K562 (cell line): ENCODE measurements around the gene SCUBE1. TPM values are rescaled to one million over a fixed set of nuclear protein-coding genes. Genes with fewer than 3 reads are reported as not detected.

Experiments used
- AFF1 ChIP-seq, 2 experiments: fragments of 450-650 bp; IDR thresholded peaks; 2 replicates each; pipeline ENCODE4 v1.6.1; 2018; ENCODE audit warnings: mild to moderate bottlenecking in 2 of 2, low read depth in 1 of 2; ENCODE audit not compliant: partially characterized antibody in 2 of 2
- C11orf30 ChIP-seq: fragments of 450-650 bp; IDR thresholded peaks from 2 replicates; pipeline ENCODE4 v1.6.1; 2016; ENCODE audit warnings: low read depth, mild to moderate bottlenecking
- CTBP1 ChIP-seq: fragments of 450-650 bp; IDR thresholded peaks from 2 replicates; pipeline ENCODE4 v1.6.1; 2016; ENCODE audit warnings: borderline replicate concordance
- DIDO1 ChIP-seq: fragments of 450-650 bp; IDR thresholded peaks from 2 replicates; pipeline ENCODE4 v1.6.1; 2016; ENCODE audit warnings: low read depth, missing biosample characterization, missing genetic modification characterization
- FOS ChIP-seq: IDR thresholded peaks from 3 replicates; pipeline ENCODE4 v1.6.1; 2011; ENCODE audit not compliant: insufficient read length; ENCODE audit errors: extremely low read depth
- JUNB ChIP-seq: fragments of 450-650 bp; formaldehyde crosslinking; conservative IDR thresholded peaks from 2 replicates; pipeline ENCODE4 v1.4.0; 2020; ENCODE audit warnings: mild to moderate bottlenecking
- JUND ChIP-seq, 2 experiments: IDR thresholded peaks; 2 replicates in 1 of 2; 3 replicates in 1 of 2; pipeline ENCODE4 v1.6.1; 2011; ENCODE audit warnings: borderline replicate concordance in 2 of 2, low read depth in 2 of 2, low read length in 2 of 2, improper control_type of control experiment in 1 of 2, missing biosample characterization in 1 of 2, missing genetic modification characterization in 1 of 2, missing genetic modification reagents in 1 of 2
- NEUROD1 ChIP-seq: fragments of 150-350 bp; IDR thresholded peaks from 2 replicates; pipeline ENCODE4 v1.6.1; 2014; ENCODE audit warnings: borderline replicate concordance, low read length, low read depth; ENCODE audit not compliant: partially characterized antibody
- RAD21 ChIP-seq, 2 experiments: fragments of 250-450 bp in 1 of 2; fragments of 450-650 bp in 1 of 2; sonication (Bioruptor Pico) in 1 of 2; formaldehyde crosslinking in 1 of 2; IDR thresholded peaks in 1 of 2; conservative IDR thresholded peaks in 1 of 2; 2 replicates each; pipeline versions ENCODE4 v1.4.0 to v1.8.0; 2020 to 2022; ENCODE audit warnings: mild to moderate bottlenecking in 2 of 2, moderate library complexity in 1 of 2
- SMC3 ChIP-seq: conservative IDR thresholded peaks from 2 replicates; pipeline ENCODE4 v1.6.1; 2011; ENCODE audit warnings: low read depth, low read length, improper control_type of control experiment; ENCODE audit not compliant: insufficient read depth
- TAF1 ChIP-seq: IDR thresholded peaks from 2 replicates; pipeline ENCODE4 v1.6.1; 2011; ENCODE audit warnings: mild to moderate bottlenecking, low read length, moderate library complexity; ENCODE audit not compliant: insufficient read depth, control insufficient read depth, severe bottlenecking; ENCODE audit errors: extremely low read depth
- TCF7 ChIP-seq: sonication (generic); IDR thresholded peaks from 2 replicates; pipeline ENCODE4 v1.6.1; 2016; ENCODE audit warnings: antibody characterized with exemption, borderline replicate concordance
- YY1 ChIP-seq, 3 experiments: IDR thresholded peaks; 2 replicates each; pipeline ENCODE4 v1.6.1; 2011; ENCODE audit warnings: low read length in 2 of 3, mild to moderate bottlenecking in 2 of 3, moderate library complexity in 2 of 3, borderline replicate concordance in 1 of 3, control low read depth in 1 of 3, low read depth in 1 of 3; ENCODE audit not compliant: insufficient read depth in 3 of 3, insufficient replicate concordance in 2 of 3, control insufficient read depth in 1 of 3, insufficient read length in 1 of 3; ENCODE audit errors: extremely low read depth in 1 of 3
- ZNF695 ChIP-seq: fragments of 450-650 bp; formaldehyde crosslinking; IDR thresholded peaks from 2 replicates; pipeline ENCODE4 v1.4.0; 2020; ENCODE audit warnings: mild to moderate bottlenecking, moderate library complexity
- polyA plus RNA-seq, 8 experiments: library from polyadenylated mRNA; depleted of rRNA in 4 of 8; stranded (reverse) in 5 of 8; unstranded in 3 of 8; fragments of >200 nt; fragmentation: Nextera tagmentation in 2 of 8; fragmentation: Illumina TruSeq in 1 of 8; extraction: Ambion mirVana in 2 of 8; extraction: Trizol in 1 of 8; gene quantifications; 2 replicates each; pipeline versions ENCODE4 v1.2.1 to v1.2.3, GENCODE V29; 2011 to 2014; ENCODE audit warnings: inconsistent platforms in 1 of 8, missing spikeins in 1 of 8
- total RNA-seq, 7 experiments: library from RNA; depleted of rRNA in 6 of 7; stranded (reverse); fragments of >200 nt in 6 of 7; fragmentation: Illumina TruSeq in 2 of 7; extraction: Trizol in 2 of 7; gene quantifications; 2 replicates each; pipeline versions ENCODE4 v1.2.1 to v1.2.3, GENCODE V29; 2011 to 2021; ENCODE audit warnings: low replicate concordance in 1 of 7
- TF ChIP-seq, protein P1 (sequence below): fragments of 450-650 bp; IDR thresholded peaks from 2 replicates; pipeline ENCODE4 v1.6.1; 2014; ENCODE audit warnings: low read depth, mild to moderate bottlenecking, moderate library complexity, borderline replicate concordance
- TF ChIP-seq, protein P2 (sequence below), 2 experiments: IDR thresholded peaks; 2 replicates each; pipeline ENCODE4 v1.6.1; 2011; ENCODE audit warnings: borderline replicate concordance in 1 of 2, control low read depth in 1 of 2, low read depth in 1 of 2, low read length in 1 of 2, mild to moderate bottlenecking in 1 of 2, mixed read lengths in 1 of 2, moderate library complexity in 1 of 2; ENCODE audit not compliant: insufficient read depth in 1 of 2, insufficient read length in 1 of 2, poor library complexity in 1 of 2, severe bottlenecking in 1 of 2; ENCODE audit errors: extremely low read depth in 1 of 2

The SCUBE1 gene
- total and polyA plus RNA-seq, 9 of the 15 experiments (the other 6 are each of a cell fraction or from before 2014, with no cell fraction given) = 0.03 to 0.47 (median 0.29) TPM; not detected in 6

DNA sequence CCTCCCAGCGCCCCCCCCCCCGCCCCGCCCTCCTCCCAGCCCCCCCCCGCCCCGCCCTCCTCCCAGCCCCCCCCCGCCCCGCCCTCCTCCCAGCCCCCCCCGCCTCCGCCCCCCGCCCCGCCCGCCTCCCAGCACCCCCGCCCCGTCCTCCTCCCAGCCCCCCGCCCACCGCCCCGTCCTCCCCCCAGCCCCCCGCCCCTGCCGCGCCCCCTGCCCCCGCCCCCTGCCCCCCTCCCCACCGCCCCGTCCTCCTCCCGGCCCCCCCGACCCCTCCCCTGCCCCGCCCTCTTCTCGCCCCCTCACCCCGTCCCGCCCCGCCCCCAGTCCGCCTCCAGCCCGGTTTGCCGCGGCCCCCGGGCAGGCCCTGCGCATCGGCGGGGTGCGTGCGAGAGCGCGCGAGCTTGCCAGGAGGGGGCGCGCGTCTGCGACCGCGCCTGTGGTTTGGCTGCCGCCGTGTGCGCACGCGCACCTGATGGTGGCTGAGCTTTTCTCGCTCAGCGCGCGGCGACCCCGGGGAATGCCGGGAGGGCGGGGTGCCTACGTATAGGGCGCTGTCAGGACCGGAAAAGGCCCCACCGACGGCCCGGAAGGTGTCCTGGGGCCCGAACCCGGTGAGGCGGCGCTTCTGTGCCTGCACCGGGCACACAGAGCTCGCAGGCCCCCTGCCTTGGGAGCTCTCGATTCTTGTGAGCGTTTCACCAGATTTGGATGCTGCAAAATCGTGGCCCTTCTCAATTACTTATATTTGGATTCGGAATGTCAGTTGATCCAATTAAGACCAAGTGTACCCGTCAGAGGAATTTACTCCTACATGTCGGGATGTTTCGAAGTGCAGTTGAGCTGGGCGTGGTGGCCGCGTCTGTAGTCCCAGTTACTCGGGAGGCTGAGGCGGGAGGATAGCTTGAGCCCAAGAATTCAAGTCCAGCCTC lies 155.7 kb downstream of the SCUBE1 start (continued):
- TF ChIP-seq JUNB (CRISPR knock-in tag) (no peak), AFF1 (IDR thresholded peaks at IDR 0.05; ENCODE audit: low read depth in 1 of 2, partially characterized antibody in 2 of 2) (no peak), YY1 (IDR thresholded peaks at IDR 0.05; ENCODE audit: borderline replicate concordance in 1 of 3, control insufficient read depth in 1 of 3, extremely low read depth in 1 of 3, insufficient read depth in 3 of 3, insufficient read length in 1 of 3, insufficient replicate concordance in 2 of 3, low read depth in 1 of 3, low read length in 2 of 3) (peak in 2 of 3 experiments; percentile 62 to 69), C11orf30 (peak; percentile 57), RAD21 (CRISPR knock-in tag; conservative IDR thresholded peaks at IDR 0.05 in 1 of 2, IDR thresholded peaks at IDR 0.05 in 1 of 2) (peak in 1 of 2 experiments; percentile 35; a peak in 2 of 4 replicates), JUND (IDR thresholded peaks at IDR 0.05; ENCODE audit: borderline replicate concordance, low read depth, low read length) (0 out of 2 replicates have a peak, but pooled peaks have one; percentile 38), JUND (tag; IDR thresholded peaks at IDR 0.05; ENCODE audit: borderline replicate concordance, low read depth, low read length) (no peak), DIDO1 (tag) (peak; percentile 61; the same call in 1 of the 2 replicates), ZNF695 (CRISPR knock-in tag) (no peak), TCF7 (no peak), FOS (no peak), SMC3 (peak; percentile 35; the same call in 1 of the 2 replicates), NEUROD1 (peak; percentile 48), CTBP1 (peak; percentile 76), TAF1 (peak; percentile 67)
- TF ChIP-seq, protein P1, sequence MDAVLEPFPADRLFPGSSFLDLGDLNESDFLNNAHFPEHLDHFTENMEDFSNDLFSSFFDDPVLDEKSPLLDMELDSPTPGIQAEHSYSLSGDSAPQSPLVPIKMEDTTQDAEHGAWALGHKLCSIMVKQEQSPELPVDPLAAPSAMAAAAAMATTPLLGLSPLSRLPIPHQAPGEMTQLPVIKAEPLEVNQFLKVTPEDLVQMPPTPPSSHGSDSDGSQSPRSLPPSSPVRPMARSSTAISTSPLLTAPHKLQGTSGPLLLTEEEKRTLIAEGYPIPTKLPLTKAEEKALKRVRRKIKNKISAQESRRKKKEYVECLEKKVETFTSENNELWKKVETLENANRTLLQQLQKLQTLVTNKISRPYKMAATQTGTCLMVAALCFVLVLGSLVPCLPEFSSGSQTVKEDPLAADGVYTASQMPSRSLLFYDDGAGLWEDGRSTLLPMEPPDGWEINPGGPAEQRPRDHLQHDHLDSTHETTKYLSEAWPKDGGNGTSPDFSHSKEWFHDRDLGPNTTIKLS = peak; percentile 80; the same call in 1 of the 2 replicates
- TF ChIP-seq, protein P2, sequence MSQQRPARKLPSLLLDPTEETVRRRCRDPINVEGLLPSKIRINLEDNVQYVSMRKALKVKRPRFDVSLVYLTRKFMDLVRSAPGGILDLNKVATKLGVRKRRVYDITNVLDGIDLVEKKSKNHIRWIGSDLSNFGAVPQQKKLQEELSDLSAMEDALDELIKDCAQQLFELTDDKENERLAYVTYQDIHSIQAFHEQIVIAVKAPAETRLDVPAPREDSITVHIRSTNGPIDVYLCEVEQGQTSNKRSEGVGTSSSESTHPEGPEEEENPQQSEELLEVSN (IDR thresholded peaks at IDR 0.05; ENCODE audit: borderline replicate concordance in 1 of 2, extremely low read depth in 1 of 2, insufficient read depth in 1 of 2, insufficient read length in 1 of 2, low read depth in 1 of 2, low read length in 1 of 2, poor library complexity in 1 of 2, severe bottlenecking in 1 of 2) = peak in 1 of 2 experiments; percentile 31
